Fibroblast of peridontal ligament (primary cell): ENCODE measurements around the gene DDTL.
A peak's percentile ranks its signal among the peaks of the same experiment; 100 is the strongest.

Experiments used
- DNase-seq: peaks from one replicate; pipeline ENCODE4 v3.0.0-alpha.2; 2010; ENCODE audit errors: extremely low read depth

Gene DDTL

GRCh38 chr22:24006207-24006913 lies 39.7 kb downstream of the DDTL start:
- no peak for DNase-seq

DNA sequence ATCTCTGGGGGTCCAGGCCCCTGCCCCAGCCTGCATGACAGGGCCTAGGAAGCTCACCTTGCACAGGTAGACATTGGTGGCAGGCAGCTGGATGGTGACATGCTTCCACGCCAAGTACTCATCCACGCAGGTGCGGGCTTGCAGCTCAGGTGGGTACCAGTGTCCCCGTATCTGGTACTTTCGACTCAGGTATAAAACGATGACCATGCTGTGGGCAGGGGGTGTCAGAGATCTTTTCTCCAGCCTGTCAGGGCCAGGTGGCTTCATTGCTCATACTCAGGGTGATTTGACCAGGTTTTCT lies 40.2 kb downstream of the DDTL start:
- DNase-seq, result no peak

GRCh38 chr22:24007253-24008021 lies 40.7 kb downstream of the DDTL start:
- DNase-seq, result no peak

DNA sequence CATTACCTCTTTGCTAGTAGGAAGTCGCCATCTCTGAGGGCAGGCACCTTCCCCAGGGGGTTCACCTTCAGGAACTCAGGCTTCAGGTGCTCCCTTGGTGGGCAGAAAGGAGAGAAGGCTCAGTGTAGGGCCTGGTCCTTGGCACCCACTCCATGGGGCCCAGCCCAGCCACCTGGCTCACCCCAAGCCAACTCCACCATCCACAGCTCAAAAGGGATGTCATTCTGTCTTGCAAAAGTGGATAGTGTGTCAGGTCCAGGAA lies 41.3 kb downstream of the DDTL start:
- no peak for DNase-seq

DNA sequence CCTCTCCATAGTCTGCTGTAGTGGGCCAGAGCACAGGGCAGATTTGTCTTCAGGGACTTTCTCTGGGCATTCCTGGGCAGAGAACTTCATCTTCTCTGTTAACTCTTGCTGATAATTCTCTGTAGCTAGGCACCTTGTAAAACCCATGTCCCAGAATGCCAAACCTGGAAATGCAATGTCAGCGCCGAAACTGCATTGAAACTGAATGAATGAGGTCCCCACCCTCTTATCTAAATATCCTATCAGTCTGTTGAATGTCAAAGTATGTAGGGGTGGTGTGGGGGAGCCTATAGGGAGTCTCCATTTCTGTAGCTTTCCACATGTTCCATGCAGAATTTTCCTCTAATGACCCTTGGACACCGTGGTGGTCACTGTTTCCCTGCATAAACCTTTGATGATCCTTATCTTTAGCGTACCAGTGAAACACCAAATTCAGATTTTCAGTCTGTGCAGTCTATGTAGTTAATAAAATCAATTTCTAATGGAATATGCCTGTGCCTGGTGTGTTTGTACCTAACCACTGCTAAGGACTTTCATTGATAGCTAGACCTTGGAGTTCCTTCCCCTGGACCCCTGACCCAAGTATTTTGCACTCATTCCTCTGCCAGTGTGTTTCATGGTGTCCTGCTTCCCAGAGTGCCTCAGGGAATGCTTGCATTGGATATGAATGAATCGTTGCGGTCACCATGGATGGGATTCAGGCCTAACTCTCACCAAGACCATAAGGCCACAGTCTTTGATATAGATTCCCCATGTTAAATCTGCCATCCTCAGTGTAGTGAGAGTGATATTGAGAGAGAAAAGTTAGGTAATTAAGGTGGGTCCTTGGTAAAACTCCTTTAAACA lies 41.9 kb downstream of the DDTL start:
- DNase-seq, result no peak

DNA sequence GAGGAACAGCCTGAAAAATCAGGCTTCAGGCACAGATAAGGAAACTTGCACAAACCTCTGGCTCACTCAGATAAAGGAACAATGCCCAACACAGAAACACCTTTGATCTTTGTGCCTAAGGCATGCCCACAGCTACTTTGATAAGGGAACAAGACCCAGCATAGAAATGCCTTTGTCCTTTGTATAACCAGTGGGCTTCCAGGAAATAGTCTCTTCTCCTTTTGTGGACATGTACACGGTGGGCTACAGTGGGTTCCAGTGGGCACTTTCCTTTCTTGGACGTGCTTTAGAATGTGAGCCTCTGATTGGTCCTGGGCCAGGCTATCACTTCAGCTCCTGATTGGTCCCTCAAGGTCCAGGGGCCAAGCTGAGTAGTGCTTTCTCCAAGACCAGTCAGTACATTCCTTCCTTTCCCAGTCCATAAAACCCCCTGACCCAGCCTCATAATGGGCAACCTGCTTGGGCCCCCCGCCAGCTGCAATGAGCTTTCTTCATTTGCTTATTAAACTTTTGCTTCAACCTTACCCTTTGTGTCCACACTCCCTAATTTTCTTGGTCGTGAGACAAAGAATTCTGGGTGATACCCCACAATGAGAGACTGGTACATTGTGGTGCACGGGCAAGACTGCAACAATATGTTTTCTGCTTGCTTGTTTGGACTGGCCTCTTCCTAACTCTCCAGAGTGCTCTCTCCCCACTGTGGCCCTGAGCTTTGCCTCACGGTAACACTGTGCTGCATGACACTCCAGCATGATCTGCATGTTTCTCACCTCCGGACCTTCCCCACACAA lies 42.7 kb downstream of the DDTL start:
- DNase-seq, result no peak

DNA sequence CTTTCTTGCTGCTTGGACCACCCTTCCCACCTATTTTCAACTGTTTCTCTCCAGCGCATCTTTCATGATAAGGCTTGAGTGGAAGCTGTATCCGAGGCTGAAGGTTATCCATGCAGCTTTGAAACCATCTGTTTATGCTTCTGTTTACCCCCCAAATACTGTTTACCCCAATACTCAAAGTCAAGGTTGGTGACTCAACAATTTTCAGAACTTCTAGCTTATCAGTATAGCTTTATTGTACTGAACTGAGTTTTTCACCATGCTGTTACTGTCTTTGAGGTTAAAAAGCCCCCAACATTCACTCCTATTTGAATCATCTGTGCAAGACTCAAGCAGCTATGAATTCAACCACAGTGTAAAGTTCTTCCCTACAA lies 43.3 kb downstream of the DDTL start:
- no peak for DNase-seq

DNA sequence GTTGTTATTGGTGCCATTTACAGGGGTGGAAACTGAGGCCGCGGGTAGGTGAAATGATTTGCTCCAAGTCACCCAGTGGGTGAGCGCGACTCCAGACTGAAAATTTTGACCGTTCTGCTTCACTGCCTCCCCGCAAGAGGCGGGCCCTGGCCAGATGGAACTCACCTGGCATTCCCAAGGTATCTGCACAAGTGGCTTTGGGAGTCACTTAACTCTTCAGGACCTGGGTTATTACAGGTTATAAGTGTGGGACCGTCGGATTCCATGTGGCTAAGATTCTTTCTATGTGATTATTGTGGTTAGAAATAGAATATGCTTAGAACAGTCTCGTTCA lies 45.0 kb downstream of the DDTL start:
- DNase-seq, result peak; percentile 4

DNA sequence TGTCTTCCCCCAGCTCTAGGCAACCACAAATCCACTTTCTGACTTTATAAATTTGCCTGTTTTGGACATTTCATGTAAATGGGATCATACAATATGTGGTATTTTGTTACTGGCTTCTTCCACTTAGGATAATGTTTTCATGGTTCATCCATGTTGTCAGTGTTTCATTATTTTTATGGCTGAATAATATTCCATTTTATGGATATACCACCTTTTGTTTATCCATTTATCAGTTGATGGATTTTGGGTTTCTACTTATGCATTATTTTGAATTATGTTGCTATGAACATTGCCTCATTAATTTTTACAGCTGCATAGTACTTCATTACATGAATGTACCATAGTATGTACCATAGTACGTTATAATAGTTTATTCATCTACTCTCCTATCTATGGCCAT lies 49.5 kb downstream of the DDTL start:
- no peak for DNase-seq

DNA sequence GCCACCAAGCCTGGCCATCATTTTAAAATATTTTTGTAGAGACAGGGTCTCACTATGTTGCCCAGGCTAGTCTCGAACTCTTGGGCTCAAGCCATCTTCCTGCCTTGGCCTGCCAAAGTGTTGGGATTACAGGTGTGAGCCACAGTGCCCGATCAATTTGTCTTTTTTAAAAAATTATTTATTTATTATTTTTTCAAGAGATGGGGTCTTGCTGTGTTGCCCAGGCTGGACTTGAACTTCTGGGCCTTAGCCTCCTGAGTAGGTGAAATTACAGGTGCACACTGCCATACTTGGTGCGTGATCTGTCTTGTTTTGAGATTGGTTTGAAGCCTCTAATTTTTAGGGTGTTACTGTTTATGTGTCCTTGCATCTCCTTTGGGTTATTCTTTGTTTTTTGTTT lies 54.6 kb downstream of the DDTL start:
- no peak for DNase-seq
